Smooth muscle cell of bladder (primary cell): Measurements from ENCODE around the gene MARF1. TPM values are rescaled to one million over a fixed set of nuclear protein-coding genes. Genes with fewer than 3 reads are reported as not detected.

ENCODE experiments used
- total RNA-seq: library from RNA; depleted of rRNA; stranded (reverse); fragments of >200 nt; gene quantifications from 2 replicates; pipeline ENCODE4 v1.2.3, GENCODE V29; 2014

Gene MARF1
- total RNA-seq: 9.7 and 10.5 TPM in 2 replicates

GRCh38 chr16:15643048-15643945 lies at the start of gene MARF1:
Gene MARF1, minus strand, starts transcription at chr16:15643154. Its CDS starts 3,921 bp downstream, at chr16:15639233.

GRCh38 chr16:15650019-15650697 lies 7.2 kb upstream of the MARF1 start, which contains the start of gene NDE1:
Gene NDE1, plus strand, starts transcription at chr16:15650245. Its CDS starts 14,534 bp downstream, at chr16:15664779.

Other genes starting within 250 kb of the MARF1 start
- 0.57 and 0.65 TPM in 2 replicates for gene MPV17L, start 247.4 kb downstream of the MARF1 start, total RNA-seq
- gene BMERB1, start 208.6 kb downstream of the MARF1 start, total RNA-seq: 53.2 and 60.7 TPM in 2 replicates
- 17.4 and 18.9 TPM in 2 replicates for gene NDE1, start 7.1 kb upstream of the MARF1 start, total RNA-seq
- 0.09 and 0.14 TPM in 2 replicates for gene MYH11, start 213.9 kb upstream of the MARF1 start, total RNA-seq
- 42.7 and 49.6 TPM in 2 replicates for gene CEP20, start 245.4 kb upstream of the MARF1 start, total RNA-seq